Measurements from ENCODE around the gene PHF21A.
"Not testable (repeated sequence)": the region's sequence is repeated elsewhere in the genome, so short reads cannot be mapped to it uniquely, and the experiment has no call there.

PHF21A gene

DNA sequence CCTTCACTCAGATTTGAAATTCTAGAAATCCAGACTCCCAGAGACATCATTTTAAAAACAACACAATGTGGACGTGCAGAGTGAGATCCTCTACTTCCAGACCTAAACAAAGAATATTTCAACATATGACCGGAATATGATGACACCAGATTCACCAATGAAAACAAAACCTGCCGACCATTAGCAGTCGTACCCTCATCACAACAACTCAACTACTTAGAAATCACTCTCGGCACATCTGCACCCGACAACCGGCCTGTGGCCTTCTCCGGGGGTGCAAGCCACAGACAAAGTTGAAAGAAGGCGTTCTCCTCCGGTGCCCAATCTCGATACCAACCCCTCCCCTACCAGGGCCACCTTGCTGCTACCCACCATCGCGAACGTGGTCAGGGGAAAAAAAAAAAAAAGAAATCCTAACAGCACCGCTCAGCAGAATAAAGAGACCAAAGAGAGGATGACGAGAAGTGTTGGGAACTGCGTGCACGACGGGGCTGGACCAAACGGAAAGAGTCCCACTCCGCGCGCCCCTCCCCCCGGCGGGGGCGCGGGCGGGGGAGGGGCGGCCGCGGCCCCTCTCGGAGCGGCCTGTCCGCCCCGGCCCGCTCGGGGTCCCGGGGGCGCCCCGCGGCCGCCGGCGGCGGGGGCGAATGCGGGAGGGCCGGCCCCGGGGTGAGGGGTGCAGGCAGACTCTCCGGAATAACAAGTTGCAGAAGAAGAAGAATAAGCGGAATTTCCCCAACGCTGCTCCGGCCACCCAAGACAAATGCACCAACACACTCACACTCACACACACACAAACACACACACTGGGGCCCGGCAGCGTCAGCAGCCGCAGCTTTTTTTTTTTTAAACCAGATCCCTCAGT lies 1.7 kb downstream of the PHF21A start:
- DNase-seq: peak; percentile 80

DNA sequence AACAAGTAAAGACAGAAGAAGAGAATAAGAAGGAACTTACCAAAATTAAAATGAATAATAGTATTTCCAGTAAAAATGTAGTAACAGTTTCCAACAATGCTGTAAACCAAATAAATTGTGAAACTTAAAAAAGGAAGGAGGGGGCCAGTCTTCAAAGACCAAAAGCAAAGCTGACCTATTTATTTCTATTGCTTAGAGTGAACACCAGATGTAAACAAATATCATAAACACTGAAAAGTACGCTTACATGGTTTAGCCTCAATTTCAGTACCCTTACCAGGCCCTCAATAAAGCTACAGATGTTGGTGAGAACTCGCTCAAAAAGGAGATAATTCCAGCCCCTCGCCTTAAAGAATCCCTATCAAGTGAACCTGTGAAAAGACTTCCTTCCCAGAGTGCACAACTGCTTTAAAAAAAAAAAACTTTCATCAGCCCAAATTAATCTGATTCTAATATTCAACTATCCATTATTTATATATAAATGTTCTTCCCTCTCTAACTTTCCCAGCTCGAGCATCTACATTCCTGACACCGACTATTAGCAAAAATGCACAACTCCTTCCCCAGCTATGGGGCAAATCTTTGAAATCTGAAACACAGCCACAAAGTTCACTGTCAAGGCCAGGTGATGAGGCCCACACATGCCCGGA lies 2.4 kb downstream of the PHF21A start:
- DNase-seq: peak; percentile 30

DNA sequence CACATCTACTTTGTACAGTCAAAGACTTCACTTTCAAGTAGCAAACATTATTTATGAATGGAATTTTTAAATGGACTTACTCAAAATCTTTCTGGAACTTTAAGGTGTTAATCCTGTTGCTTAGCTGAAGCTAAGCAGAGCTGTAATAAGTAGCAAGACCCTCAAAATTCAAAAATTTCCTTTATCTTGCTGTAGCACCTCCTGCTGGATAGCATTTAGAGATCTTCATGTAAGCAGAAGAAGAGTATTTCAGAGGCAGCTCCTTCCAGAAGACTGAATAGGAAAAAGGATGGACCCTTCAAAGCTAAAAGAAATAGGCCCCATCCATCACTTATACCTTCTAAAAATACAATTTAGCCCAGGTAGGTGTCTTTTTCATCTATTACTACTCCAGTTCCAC lies 3.4 kb downstream of the PHF21A start:
- no peak for DNase-seq

DNA sequence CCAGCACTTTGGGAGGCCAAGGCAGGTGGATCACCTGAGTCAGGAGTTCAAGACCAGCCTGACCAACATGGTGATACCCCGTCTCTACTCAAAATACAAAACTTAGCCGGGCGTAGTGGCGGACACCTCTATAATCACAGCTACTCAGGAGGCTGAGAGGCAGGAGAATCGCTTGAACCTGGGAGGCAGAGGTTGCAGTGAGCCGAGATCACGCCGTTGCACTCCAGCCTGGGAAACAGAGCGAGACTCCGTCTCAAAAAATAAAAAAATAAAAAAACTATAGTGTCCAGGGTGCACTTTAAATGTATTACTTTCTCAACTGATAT lies 4.6 kb downstream of the PHF21A start:
- DNase-seq: not testable (repeated sequence)

DNA sequence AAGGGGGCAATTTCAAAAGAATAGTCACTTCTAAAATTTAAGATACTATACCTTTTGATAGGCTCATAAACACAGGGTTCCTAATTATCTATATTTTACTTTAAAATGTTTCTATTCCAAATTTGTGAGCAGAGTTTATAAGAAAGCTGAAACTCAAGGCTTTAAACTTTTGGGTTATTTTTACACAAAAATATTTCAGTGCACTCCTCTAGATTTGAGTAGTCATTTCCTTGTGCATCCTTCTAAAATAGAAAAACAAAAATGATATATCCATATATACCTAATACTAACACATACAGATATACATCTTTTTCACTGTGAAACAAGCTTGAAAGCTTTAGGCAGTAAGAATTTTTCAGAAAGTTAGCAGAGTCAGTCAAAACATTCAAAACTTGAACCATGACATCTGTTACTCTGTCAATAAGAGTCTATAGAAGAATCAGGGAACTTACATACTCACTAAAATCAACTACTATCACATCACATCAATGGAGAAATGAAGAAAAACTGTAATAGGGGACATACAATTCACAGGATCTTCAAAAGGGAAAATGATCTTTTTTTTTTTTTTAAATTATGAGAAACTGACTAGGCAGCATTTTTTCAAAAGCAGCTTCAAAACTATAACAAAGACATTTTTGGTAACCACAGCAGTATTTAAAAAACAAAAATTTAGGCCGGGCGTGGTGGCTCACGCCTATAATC lies 5.1 kb downstream of the PHF21A start:
- DNase-seq: no peak

DNA sequence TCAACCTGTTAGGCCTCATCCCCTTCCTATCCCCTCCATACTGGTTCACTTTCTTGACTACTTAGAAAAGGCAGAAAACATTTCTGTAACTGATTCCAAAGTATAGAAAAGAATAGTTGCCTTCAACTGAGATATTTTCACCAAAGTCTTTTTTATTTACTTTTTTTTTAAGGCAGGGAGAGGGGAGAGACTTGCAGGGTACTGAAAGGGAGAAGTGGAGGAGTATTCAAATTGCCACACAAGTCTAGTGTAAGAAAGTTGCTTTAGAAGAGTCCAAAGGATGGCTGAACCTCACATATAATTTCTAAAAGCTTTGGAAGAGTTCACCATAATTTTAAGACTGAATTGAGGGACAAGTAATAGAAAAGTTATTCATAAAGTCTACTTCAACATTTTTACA lies 6.3 kb downstream of the PHF21A start:
- no peak for DNase-seq

DNA sequence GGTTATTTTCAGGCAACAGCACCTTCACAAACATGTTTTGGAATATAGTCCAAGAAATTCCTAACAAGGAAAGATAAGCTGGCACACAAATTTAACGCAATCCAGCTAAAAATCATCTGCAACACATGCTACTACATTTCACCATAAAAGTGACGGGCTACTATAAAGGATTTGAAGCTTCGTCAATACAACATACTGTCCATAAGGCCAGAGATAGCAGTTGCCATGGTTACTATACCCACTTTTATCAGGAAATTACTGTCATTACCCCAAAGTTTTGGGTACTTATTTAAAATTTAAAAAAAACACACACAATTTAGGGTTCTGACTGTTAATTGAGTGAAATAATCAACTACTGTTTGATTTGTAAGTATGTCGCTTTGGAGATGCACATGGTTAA lies 6.9 kb downstream of the PHF21A start:
- no peak for DNase-seq

DNA sequence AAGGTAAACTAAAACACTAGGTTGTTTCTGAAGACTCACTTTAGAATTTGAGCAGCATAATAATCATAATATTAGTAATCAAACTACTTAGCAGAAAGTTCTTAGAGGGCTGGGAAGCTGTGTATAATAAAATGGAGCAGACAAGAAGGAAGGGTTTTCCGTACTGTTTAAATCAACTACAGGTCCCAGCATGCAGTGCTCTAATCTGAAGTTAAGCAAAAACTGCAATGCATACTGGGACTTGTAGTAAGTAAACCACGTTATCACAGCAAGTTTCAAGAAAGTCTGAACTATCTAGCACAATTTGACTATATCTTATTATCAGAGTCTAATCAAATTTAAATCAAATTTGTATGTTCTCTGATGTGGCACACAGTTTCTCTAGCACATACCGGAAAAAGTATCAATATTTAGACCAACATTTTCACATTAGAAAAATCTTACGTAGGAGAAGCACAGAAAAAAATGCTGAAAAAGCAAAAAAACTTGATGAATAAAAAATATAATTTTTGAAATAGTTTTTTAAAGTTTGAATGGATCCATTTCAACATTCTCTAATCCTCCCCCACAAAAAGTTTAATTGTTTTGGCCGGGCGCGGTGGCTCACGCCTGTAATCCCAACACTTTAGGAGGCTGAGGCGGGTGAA lies 8.2 kb downstream of the PHF21A start:
- no peak for DNase-seq

DNA sequence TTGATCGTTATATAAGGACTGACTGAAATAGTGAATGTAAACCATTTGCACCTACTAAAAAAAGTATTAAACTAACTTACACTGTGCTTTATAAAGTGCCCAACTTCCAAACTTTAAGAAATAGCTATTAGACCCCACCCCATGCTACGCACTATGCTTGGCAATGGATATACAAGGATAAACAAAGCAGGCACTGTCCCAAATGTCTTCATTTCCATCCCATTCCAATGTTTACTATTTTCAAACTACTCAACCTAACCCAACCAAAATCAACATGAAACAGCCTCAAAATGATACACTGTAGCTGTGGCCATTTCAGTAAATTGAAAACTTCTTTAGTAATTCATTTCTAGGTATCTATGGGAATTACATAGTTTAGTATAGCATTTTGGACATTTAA lies 12.5 kb downstream of the PHF21A start:
- DNase-seq: no peak

DNA sequence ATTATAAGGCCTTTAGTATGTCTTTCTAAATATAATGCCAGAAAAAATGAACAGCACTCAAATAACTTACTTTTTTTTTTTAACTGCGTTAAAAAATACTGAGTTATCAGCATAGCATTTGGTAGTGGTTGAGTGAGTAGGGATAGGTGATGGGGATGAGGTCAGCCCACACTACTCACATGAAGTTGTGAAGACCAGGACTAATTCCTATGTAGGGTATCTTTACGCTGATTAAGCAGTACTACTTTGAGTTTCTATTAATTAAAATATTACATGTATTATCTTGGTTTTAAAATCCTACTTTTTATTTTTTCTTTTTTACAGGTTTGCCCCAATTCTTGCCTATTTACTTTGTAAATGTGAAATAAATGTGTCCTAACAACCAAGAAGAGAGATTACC lies 13.5 kb downstream of the PHF21A start:
- DNase-seq: no peak

DNA sequence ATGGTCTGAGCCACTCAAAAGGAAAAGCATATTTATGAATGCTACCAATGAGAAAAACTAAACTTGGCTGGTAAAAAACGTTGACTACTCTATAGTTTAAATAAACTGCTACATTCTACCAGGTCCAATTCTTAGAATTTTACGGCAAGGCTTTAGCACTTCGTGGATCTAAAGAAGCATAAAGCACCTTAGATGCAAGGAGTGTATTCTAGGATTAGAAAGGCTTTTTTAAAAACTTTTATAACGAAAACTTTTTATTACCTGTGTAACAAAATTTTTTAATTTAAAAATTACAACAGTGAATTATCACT lies 13.9 kb downstream of the PHF21A start:
- DNase-seq: no peak

DNA sequence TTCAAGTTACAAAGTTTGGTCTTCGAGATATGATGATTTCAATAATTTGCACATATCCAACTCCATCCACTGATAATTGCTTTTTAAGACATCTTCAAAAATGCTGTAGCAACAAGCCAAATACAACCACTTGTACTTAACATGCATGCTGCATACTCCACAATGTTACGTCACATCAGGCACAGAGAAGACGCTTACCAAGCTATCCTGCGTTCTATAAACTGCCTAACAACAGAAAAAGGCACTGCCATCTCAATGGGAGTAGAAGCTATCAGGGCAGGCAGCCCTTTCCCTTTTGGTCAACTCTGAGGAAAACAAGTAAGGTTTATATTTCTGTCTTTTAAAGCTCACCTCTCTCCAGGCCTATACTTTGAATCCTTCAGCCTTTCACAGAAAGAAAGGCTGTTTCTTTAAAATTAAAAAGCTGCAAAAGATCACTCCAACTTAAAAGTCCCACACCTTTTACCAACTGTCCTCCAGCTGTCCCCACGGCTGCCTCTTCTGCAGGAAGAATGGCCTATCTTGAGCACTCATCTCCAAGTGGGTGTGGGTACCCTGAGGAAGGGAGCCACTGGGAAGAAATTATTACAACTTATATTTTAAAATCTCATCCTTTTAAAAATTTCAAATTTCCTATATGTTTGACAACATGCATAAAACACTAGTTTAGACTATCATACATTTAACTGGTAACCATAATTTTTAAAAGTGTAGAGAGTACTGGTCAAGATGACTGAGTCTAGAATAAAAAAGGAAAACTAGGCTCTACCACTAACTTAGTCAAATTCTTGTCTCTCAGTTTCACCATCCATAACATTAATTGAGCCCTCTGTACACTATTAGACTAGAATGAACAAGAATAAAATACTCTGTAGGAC lies 14.5 kb downstream of the PHF21A start:
- DNase-seq: no peak

DNA sequence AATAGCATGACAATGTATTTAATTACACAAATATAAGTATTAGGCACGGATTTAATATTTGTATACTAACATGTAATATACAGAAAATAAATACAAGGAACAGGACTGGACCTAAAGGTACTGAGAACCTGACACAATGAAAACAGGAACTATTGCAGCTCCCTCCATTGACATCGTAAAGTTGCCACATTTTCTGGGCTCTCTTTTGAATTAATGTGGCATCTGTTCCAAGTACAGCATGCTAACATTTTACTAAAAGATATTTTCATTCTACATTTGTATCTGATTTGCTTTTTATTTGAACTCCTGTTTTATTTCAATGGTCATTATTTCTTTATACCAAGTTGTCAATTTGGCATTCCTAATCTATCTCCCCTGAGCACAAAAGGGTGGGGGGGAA lies 15.3 kb downstream of the PHF21A start:
- no peak for DNase-seq

DNA sequence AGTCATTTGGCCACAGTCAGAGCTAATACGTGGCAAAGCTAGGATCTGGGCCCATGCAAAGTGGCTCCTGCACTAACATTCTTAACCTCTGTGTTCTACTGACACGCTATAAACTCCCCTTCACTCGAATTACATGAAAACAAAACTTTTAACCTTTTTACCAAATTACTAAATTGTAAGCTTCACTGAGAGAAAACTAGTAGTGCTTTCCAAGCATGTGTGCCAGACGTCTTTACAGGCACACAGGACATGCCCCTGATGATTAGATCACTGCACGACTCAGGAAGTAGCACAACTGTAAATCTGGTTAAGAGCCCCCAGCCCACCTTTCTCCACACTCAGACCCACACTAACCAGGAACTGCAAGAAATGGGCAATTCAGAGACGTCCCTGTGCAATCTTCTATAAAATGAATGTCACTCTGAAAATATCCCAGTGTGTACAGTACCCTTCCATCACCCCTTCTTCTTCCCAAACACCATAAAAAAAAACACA lies 16.1 kb downstream of the PHF21A start:
- DNase-seq: no peak

DNA sequence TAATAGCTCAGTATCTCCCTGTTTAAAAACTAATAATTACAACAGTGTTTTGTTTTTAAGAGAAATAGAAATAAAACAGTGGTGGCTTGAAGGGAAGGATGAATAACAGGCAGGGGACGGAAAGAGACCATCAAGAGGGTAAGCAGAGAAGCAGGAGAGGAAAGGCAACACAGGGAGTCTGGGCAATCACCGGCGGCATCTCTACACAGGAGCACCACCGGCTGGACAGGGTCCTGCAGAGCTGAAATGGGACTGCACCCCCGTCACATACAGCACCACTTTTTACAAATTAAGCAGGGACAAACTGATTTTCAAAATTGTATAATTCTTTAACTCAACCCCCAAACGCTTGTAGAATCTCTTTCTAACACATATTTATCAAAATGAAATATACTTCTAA lies 18.4 kb downstream of the PHF21A start:
- no peak for DNase-seq

DNA sequence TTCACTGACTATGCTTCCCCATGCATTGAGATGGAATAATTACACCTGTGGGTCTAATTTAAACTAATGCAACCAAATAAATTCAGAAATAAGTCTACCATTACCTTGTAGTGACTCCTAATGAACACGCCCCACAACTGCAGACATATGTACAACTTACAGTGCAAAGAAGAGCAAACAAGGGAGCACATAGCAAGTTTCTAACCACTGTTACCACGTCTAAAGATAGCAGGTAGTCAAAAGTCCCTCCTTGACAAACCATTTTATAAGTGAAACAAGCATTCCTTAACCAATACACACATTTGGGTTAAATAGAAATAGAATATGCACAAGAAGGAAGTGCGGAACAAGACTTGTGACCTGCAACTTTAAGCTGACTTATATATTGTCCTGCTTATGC lies 20.6 kb downstream of the PHF21A start:
- no peak for DNase-seq

DNA sequence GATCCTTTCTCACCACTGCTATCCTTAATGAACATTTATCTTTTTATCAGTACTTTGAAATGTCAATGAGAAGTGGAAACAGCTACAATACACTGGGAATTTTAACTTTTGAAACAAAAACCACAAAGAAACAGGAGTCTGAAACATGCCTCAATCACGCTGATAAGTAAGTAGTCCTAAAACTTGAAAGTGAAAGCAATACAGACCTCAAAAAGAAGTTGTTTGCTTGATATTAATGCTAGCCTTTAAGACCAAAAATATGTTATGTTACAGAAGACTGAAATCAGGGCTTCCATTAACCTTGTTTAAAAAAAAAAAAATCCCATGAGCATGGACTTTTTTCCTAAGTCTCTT lies 21.3 kb downstream of the PHF21A start:
- no peak for DNase-seq

DNA sequence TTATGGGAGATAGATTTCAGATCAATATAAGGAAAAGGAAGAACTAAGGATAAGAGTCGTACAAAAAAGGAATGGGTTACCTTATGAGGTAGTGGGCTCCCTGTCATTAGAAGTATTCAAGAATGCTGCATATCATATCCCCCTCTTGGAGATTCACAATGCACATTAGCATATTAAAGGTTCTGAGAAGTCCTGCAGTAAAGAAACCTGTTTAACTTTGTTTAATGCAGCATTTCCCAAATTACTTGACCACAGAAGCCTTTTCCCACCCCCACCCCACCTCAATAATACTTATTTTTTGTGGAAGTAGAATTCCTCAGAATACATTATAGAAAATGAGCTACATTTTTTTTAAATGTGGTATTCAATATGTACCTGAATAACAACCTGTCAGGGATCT lies 30.9 kb downstream of the PHF21A start:
- DNase-seq: no peak

DNA sequence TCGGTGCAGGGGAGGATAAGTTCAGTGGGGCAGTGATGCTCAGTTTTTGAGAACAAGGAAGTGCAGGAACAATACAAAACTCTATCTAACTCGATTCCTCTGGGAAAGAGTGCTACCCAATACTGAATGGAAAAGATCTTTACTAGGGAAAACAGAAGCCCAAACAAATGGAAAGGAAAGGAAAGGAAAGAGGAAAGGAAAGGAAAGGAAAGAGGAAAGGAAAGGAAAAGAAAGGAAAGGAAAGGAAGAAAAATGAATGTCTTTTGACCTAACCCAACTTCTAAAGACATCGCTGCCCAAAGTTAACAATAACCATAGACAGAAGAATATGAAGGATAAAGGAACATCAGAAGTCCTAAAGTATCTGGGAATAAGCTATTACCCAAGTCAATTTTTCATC lies 41.6 kb downstream of the PHF21A start:
- DNase-seq: no peak

DNA sequence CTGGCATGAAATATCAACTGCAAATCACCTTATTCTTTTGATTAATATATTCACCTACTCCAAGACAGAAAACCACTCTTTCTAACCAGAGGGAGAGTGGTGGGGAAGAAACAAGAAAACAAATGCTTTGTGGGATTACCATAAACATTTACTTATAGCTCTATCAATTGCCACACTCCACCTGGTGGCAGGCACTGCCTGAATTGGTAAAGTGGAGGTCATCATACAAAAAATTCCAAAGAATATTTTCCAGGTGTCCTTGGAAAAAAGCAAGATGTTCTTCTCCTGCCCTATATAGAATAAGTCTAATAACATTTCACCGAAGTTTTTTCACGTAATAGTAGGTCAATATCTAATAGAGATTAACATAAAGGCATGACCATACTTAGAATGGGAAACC lies 45.3 kb downstream of the PHF21A start:
- DNase-seq: no peak

DNA sequence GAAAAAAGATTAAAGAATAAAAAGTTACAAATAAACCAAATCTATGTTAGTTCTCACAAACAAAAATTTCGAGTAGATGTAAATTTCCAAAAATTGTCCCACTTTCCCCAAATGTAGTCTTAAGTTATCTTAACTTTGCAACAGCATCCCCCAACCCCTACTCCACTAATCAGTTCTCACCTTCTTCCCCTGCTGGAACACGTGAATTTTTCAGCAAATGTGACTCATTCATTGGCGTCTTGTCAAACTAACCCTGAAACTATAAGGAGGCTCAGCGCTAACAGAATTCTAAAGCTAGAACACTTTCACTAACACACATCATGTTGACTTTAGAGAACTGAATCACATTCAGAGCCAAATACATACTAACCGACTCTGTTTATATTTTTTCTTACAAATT lies 46.1 kb downstream of the PHF21A start:
- DNase-seq: no peak

DNA sequence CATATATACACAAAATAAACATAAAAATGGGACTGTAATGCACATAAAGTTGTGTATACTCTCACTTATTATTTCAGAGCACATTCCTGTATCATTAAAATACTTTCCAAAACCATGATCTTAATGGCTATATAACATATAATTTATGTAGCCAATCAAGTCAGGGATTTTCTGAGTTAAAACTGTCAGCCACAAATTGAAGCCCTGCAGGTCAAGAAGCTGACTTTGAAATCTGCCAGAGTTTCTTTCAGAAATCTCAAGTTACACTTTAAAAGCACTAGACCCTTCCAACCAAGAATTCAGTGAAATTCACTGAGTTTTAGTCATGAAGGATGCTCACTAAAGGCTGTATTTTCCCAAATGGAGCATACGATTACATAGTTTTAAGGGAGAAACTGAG lies 47.6 kb downstream of the PHF21A start:
- DNase-seq: no peak
